ENCODE measurements around the gene TATDN3.
"Not testable (repeated sequence)": the region's sequence is repeated elsewhere in the genome, so short reads cannot be mapped to it uniquely, and the experiment has no call there.

TATDN3 gene

DNA sequence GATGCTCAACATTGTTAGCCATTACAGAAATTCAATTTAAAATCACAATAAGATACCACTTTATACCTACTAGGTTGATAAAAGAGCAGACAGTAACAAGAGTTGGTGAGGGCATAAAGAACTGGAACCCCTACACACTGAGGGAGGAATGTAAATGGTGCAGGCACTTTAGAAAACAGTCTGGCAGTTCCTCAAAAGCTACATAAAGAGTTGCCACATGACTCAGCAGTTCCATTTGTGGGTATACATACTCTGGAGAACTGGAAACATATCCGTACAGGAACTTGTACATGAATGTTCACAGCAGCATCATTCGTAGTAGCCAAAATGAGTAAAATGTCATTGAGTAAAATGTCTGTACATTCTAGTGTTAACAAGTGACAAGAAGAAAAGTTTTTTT is 17.1 kb upstream of the TATDN3 start:
- no peak overlapping the region for H3K4me2 ChIP-seq (ENCODE audit: low read depth, low read length, poor library complexity, severe bottlenecking)
- no peaks in the 10 kb centered on the region for H3K4me1 ChIP-seq (ENCODE audit: insufficient read depth, low read length, poor library complexity, severe bottlenecking)
- peaks cover 5% of the 10 kb centered on the region; the same call in 1 of the 2 replicates for H3F3A ChIP-seq (ENCODE audit: low read depth)

DNA sequence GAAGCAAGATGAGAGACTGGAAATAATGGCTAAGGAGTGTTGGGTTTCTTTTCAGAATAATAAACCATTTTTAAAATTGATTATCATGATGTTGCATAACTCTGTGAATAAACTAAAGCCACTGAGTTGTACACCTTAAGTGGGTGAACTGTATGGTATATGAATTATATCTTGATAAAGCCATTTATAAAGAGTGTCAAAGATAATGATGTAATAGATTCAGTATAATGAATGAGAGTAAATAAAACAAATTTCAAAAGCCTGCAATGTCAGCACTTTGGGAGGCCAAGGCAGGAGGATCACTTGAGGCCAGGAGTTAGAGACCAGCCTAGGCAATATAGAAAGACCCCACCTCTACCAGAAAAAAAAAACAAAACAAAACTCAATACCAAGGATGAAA is 16.5 kb upstream of the TATDN3 start:
- Histone ChIP-seq H3F3A (ENCODE audit: low read depth) (no peaks in the 10 kb centered on the region), H3K79me2 (ENCODE audit: insufficient read depth, low read length) (0 out of 2 replicates have a peak, but pooled peaks cover 9% of the 10 kb centered on the region), H3K9ac (ENCODE audit: low read depth, low read length, poor library complexity, severe bottlenecking) (no peak overlapping the region), H3K9me3 (ENCODE audit: insufficient read depth, low read depth, low read length) (peaks cover 6% of the 10 kb centered on the region; the same call in 1 of the 2 replicates), H3K4me3 (ENCODE audit: low read length, poor library complexity, severe bottlenecking) (no peak overlapping the region), H3K27me3 (ENCODE audit: insufficient read depth, low read length, poor library complexity, severe bottlenecking) (no peaks in the 10 kb centered on the region), H3K9me2 (replicated peaks; ENCODE audit: low read depth, low read length) (no peaks in the 10 kb centered on the region), H3K36me3 (ENCODE audit: insufficient read depth, low read length) (no peaks in the 10 kb centered on the region), H3K4me2 (ENCODE audit: low read depth, low read length, poor library complexity, severe bottlenecking) (no peak overlapping the region), H2AFZ (ENCODE audit: low read length) (no peak overlapping the region), H3K4me1 (ENCODE audit: insufficient read depth, low read length, poor library complexity, severe bottlenecking) (no peaks in the 10 kb centered on the region), H4K20me1 (ENCODE audit: insufficient read depth, low read length, poor library complexity, severe bottlenecking) (peaks cover 2% of the 10 kb centered on the region)
- TF ChIP-seq, protein P1, sequence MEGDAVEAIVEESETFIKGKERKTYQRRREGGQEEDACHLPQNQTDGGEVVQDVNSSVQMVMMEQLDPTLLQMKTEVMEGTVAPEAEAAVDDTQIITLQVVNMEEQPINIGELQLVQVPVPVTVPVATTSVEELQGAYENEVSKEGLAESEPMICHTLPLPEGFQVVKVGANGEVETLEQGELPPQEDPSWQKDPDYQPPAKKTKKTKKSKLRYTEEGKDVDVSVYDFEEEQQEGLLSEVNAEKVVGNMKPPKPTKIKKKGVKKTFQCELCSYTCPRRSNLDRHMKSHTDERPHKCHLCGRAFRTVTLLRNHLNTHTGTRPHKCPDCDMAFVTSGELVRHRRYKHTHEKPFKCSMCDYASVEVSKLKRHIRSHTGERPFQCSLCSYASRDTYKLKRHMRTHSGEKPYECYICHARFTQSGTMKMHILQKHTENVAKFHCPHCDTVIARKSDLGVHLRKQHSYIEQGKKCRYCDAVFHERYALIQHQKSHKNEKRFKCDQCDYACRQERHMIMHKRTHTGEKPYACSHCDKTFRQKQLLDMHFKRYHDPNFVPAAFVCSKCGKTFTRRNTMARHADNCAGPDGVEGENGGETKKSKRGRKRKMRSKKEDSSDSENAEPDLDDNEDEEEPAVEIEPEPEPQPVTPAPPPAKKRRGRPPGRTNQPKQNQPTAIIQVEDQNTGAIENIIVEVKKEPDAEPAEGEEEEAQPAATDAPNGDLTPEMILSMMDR (conservative IDR thresholded peaks at IDR 0.05; ENCODE audit: low read length): no peak
- no peak for TF ChIP-seq EZH2phosphoT487 (IDR thresholded peaks at IDR 0.05; ENCODE audit: borderline replicate concordance)

More for the DNA sequence above, 17.1 kb upstream of the TATDN3 start:
- no peak overlapping the region for H2AFZ ChIP-seq (ENCODE audit: low read length)
- peaks cover 13% of the 10 kb centered on the region; the same call in 1 of the 2 replicates for H3K9me3 ChIP-seq (ENCODE audit: insufficient read depth, low read depth, low read length)
- H3K4me3 ChIP-seq (ENCODE audit: low read length, poor library complexity, severe bottlenecking): no peak overlapping the region
- no peaks in the 10 kb centered on the region for H3K9me2 ChIP-seq (replicated peaks; ENCODE audit: low read depth, low read length)
- H3K9ac ChIP-seq (ENCODE audit: low read depth, low read length, poor library complexity, severe bottlenecking): no peak overlapping the region
- no peaks in the 10 kb centered on the region for H3K36me3 ChIP-seq (ENCODE audit: insufficient read depth, low read length)
- TF ChIP-seq, protein P1 (conservative IDR thresholded peaks at IDR 0.05; ENCODE audit: low read length): no peak
- no peak for TF ChIP-seq EZH2phosphoT487 (IDR thresholded peaks at IDR 0.05; ENCODE audit: borderline replicate concordance)
- peaks cover 2% of the 10 kb centered on the region for H4K20me1 ChIP-seq (ENCODE audit: insufficient read depth, low read length, poor library complexity, severe bottlenecking)
- no peaks in the 10 kb centered on the region for H3K27me3 ChIP-seq (ENCODE audit: insufficient read depth, low read length, poor library complexity, severe bottlenecking)
- H3K79me2 ChIP-seq (ENCODE audit: insufficient read depth, low read length): 0 out of 2 replicates have a peak, but pooled peaks cover 9% of the 10 kb centered on the region

DNA sequence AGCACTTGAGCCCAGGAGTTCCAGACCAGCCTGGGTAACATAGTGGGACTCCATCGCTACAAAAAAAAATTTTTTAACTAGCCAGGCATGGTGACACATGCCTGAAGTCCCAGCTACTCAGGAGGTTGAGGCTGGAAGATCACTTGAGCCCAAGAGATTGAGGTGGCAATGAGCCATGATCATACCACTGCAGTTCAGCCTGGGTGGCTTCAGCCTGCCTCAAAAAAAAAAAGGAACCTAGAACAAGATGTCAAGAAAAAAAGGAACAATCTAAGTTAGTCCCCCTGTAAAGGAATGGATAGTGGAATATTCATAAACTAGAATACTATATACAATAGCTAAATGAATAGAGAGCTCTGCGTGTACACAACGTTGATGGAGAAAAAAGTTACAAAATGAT is 14.5 kb upstream of the TATDN3 start:
- Histone ChIP-seq H3K4me3 (ENCODE audit: low read length, poor library complexity, severe bottlenecking) (no peak overlapping the region), H3K9me3 (ENCODE audit: insufficient read depth, low read depth, low read length) (no peaks in the 10 kb centered on the region), H3K4me1 (ENCODE audit: insufficient read depth, low read length, poor library complexity, severe bottlenecking) (no peaks in the 10 kb centered on the region), H3F3A (ENCODE audit: low read depth) (no peaks in the 10 kb centered on the region), H2AFZ (ENCODE audit: low read length) (no peak overlapping the region), H3K79me2 (ENCODE audit: insufficient read depth, low read length) (0 out of 2 replicates have a peak, but pooled peaks cover 5% of the 10 kb centered on the region), H3K9ac (ENCODE audit: low read depth, low read length, poor library complexity, severe bottlenecking) (no peak overlapping the region), H4K20me1 (ENCODE audit: insufficient read depth, low read length, poor library complexity, severe bottlenecking) (peaks cover 2% of the 10 kb centered on the region), H3K36me3 (ENCODE audit: insufficient read depth, low read length) (peaks cover 15% of the 10 kb centered on the region), H3K4me2 (ENCODE audit: low read depth, low read length, poor library complexity, severe bottlenecking) (no peak overlapping the region), H3K27me3 (ENCODE audit: insufficient read depth, low read length, poor library complexity, severe bottlenecking) (no peaks in the 10 kb centered on the region), H3K9me2 (replicated peaks; ENCODE audit: low read depth, low read length) (no peaks in the 10 kb centered on the region)
- no peak for TF ChIP-seq EZH2phosphoT487 (IDR thresholded peaks at IDR 0.05; ENCODE audit: borderline replicate concordance)
- TF ChIP-seq, protein P1 (conservative IDR thresholded peaks at IDR 0.05; ENCODE audit: low read length): no peak

DNA sequence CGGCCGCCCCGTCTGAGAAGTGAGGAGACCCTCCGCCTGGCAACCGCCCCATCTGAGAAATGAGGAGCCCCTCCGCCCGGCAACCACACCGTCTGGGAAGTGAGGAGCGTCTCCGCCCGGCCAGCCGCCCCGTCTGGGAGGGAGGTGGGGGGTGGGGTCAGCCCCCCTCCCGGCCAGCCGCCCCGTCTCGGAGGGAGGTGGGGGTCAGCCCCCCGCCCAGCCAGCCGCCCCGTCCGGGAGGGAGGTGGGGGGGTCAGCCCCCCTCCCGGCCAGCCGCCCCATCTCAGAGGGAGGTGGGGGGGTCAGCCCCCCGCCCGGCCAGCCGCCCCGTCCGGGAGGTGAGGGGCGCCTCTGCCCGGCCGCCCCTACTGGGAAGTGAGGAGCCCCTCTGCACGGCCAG is 12.6 kb upstream of the TATDN3 start:
- H3K9me3 ChIP-seq (ENCODE audit: insufficient read depth, low read depth, low read length); H3F3A ChIP-seq (ENCODE audit: low read depth); H3K9ac ChIP-seq (ENCODE audit: low read depth, low read length, poor library complexity, severe bottlenecking): not testable (repeated sequence)

More for the DNA sequence above, 12.6 kb upstream of the TATDN3 start:
- H3K79me2 ChIP-seq (ENCODE audit: insufficient read depth, low read length); H3K27me3 ChIP-seq (ENCODE audit: insufficient read depth, low read length, poor library complexity, severe bottlenecking); H4K20me1 ChIP-seq (ENCODE audit: insufficient read depth, low read length, poor library complexity, severe bottlenecking); H3K4me3 ChIP-seq (ENCODE audit: low read length, poor library complexity, severe bottlenecking); H3K4me2 ChIP-seq (ENCODE audit: low read depth, low read length, poor library complexity, severe bottlenecking); H3K9me2 ChIP-seq (replicated peaks; ENCODE audit: low read depth, low read length); H3K4me1 ChIP-seq (ENCODE audit: insufficient read depth, low read length, poor library complexity, severe bottlenecking); H2AFZ ChIP-seq (ENCODE audit: low read length): not testable (repeated sequence)
- H3K36me3 ChIP-seq (ENCODE audit: insufficient read depth, low read length): peaks cover 30% of the 10 kb centered on the region
